Fibroblast of skin of abdomen (primary cell): ENCODE results near the gene TMEM14A. TPM values are rescaled to one million over a fixed set of nuclear protein-coding genes. Genes with fewer than 3 reads are reported as not detected.
"Not testable (repeated sequence)": the region's sequence is repeated elsewhere in the genome, so short reads cannot be mapped to it uniquely, and the experiment has no call there.

Experiments
- DNase-seq: peaks from one replicate; pipeline ENCODE4 v3.0.0-alpha.2; 2013
- polyA plus RNA-seq, 2 experiments: library from polyadenylated mRNA; unstranded; fragments of 120-200 nt; gene quantifications; one replicate each; pipeline ENCODE4 v1.2.1, GENCODE V29; 2013; ENCODE audit not compliant: insufficient read length in 2 of 2

Gene TMEM14A
- polyA plus RNA-seq (2013, experiment 1 of 2; ENCODE audit: insufficient read length), result 36.1 TPM
- 35.6 TPM for polyA plus RNA-seq (2013, experiment 2 of 2; ENCODE audit: insufficient read length)

DNA sequence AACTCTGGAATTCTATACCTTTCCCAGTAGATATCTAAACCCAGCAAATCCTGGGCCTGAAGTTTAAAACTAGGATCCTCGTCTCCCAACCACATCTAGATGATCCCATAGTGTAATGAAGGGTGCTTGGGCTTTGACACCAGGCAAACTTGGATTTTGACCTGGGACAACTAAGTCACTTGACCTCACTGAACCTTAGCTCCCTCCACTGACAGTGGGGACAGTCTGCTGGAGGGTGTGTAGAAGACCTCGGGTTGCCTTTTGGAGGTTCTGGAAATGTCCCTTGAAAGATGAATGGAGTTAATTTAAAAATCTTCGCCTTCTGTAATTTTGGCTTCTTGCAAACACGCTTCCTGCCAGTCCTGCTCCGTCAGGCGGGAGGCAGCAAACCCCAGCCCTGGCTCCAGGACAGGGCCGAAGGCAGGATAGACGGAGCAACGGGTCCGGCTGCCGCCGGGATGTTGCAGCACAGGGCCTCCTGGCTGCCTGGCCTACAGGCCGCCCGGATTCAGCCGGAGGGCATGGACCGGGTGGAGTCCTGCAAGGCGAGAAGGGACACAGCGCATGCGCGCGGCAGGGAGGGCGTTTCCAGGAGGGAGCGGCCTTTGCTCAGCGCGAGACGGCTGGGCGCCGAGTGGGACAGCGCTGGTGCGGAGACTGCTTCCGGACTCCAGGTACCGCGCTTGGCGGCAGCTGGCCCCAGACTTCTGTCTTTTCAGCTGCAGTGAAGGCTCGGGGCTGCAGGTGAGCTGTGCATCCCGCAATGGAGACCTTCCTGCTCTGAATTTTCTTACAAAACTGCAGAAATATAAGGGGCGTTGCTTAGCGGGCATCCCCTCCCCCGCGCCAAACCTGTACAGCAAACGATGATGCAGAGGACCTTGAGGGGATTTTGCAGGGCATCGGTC lies at the start of gene TMEM14A:
TSS of gene TMEM14A (plus strand) at position 612 of the 908 bp plus-strand sequence. CDS start 5,990 bp downstream, outside the sequence.
- DNase-seq, result peak; percentile 89

- DNase-seq, result no peak
Observed at GRCh38 chr6:52621631-52622030, 49.3 kb upstream of the TMEM14A start.

DNA sequence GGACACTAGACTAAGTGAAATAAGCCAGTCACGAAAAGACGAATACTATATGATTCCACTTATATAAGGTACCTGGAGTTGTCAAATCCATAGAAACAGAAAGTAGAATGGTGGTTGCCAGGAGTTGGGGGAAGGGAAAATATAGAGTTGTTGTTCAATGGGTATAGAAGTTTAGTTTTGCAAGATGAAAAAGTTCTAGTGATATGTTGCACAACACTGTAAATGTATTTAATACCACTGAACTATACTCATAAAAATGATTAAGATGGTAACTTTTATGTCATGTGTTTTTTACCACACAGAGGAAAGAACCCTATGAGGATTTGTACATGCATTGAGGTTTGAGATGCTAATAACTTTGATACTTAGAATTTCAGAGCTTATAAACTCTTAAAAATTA lies 48.1 kb upstream of the TMEM14A start:
- no peak for DNase-seq

DNA sequence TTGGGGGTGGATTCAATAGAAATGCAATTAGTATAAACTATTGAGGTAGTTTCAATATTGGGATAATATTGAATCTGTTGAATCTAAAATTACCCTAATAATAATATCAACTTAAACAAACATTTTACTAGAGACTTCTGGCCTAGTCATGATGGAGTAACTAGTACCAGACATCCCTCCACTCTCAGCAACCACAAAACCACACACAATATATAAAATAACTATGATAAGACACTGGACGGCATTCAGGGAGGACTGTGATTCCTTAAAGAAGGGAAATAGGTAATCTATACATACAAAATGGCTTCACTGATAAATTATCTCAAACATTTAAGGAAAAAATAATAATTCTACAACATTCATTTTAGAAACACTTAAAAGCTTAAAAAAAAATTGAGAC lies 38.9 kb upstream of the TMEM14A start:
- no peak for DNase-seq

DNA sequence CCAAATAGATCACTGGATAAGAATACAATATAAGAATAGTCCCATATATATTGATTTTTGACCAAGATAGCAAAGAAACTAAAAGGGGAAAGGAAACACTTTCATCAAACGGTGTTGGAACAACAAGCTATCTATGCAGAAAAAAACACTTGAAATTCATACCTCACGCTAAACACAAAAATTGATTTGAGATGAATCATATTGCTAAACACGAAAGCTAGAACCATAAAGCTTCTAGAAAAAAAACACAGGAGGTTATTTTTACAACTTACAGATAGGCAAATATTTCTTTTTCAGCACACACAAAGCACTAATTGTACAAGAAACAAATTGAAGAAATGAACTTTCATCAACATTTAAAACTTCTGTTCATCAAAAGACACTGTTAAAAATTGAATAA lies 36.7 kb upstream of the TMEM14A start:
- no peak for DNase-seq

- no peak for DNase-seq
Observed at GRCh38 chr6:52635049-52635577, 35.8 kb upstream of the TMEM14A start.

DNA sequence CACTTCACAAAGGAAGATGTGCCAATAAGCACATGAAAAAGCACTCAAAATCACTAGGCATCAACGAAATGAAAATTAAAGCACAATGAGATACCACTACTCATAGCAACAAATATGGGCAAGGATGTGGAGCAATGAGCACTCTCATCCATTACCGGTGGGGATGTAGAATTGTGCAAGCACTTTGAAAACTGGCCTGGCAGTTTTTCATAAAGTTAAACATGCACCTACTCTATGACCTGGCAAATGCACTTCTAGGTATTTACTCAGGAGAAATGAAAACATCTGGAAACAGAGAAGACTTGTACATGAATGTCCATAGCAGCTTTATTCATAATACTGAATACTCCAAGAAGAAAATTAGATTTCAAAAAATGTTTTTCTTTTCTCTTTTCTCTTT lies 34.1 kb upstream of the TMEM14A start:
- DNase-seq, result no peak

DNA sequence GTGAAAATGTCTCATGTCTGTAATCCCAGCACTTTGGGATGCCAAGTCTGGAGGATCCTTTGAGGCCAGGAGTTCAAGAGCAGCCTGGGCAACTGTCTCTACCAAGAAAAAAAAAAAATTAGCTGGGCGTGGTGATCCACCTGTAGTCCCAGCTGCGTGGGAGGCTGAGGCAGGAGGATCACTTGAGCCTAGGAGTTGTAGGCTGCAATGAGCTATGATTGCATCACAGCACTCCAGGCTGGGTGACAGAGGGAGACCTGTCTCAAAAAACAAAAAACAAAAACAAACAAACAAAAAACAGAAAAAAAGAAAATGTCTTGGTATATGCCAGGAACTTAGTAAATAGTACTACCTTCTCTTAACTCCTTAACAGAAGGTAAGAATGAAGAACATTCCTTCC lies 31.4 kb upstream of the TMEM14A start:
- DNase-seq, result no peak

DNA sequence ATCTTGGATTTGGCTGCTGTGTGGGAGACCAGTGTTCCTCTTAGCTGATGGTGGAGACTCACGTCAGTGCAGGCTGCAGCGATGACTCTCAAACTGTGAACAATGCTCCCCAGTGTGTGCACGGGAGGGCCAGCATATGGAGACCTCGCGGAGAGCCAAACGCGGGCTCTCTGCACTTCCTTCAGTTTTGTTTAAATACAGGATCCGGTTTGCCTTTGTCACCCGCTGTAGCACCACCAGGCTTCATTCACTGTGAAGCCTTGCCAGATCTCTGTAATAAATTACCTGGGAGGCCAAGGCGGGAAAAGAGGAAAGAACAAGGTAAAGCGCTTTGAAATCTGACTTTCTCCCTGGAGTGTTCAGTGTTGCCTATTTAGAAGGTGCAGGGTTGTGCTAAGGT lies 30.7 kb upstream of the TMEM14A start:
- DNase-seq, result peak; percentile 41

DNA sequence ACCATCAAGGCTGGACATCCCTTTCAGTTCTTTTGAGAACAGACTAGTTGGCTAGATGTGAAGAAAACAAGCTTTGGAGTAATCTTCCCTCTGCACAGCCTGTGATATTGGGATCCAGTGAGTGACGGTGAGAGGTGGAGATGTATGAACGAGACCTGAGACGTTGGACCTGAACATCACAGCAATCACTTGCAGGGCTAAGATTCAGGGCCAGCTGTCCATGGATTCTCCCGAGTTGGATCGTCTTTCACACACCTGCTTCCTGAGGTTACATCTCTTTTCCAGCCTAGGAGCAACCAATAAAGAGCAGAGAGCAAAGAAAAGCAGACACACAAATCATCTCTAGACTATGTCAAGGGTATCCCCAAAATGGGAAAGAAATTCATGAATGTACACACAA lies 30.0 kb upstream of the TMEM14A start:
- DNase-seq, result no peak

DNA sequence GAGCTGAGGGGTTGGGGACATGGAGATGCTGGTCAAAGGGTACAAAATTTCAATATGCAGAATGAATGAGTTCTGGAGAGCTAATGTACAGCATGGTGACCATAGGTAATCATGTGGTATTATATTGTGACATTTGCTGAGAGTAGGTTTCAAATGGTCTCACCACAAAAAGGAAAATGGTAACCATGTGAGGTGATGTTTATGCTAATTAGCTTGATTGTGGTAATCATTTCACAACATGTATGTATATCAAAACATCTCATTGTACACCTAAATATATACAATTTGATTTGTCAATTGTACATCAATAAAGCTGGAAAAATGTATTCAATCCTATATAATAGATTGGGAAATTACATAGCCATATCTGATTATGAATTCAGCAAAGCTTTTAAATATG lies 29.5 kb upstream of the TMEM14A start:
- DNase-seq, result no peak

GRCh38 chr6:52641826-52642225 lies 29.1 kb upstream of the TMEM14A start:
- DNase-seq, result no peak

- DNase-seq, result no peak
Observed at GRCh38 chr6:52642368-52642767, 28.5 kb upstream of the TMEM14A start.

GRCh38 chr6:52643158-52643557 lies 27.8 kb upstream of the TMEM14A start:
- no peak for DNase-seq

DNA sequence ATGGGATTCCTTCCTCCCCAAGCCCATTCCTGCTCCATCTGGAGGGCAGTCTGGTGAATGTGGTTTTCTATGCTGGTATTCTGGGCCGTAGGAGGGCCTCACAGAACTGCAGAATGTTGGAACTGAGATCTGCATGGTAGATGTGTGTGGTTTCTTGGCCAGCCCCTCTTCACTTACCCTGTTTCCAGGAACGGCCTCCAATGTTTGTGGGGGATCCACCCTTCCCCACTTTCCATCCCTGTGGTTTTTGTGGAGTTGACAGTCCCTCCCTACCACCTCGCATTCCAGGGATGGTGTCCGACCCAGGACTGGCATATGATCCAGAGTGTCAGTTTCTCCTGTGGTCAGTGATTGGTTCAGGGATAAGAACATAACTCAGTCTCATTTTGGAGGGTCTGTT lies 26.7 kb upstream of the TMEM14A start:
- no peak for DNase-seq

GRCh38 chr6:52645976-52646375 lies 24.9 kb upstream of the TMEM14A start:
- no peak for DNase-seq

DNA sequence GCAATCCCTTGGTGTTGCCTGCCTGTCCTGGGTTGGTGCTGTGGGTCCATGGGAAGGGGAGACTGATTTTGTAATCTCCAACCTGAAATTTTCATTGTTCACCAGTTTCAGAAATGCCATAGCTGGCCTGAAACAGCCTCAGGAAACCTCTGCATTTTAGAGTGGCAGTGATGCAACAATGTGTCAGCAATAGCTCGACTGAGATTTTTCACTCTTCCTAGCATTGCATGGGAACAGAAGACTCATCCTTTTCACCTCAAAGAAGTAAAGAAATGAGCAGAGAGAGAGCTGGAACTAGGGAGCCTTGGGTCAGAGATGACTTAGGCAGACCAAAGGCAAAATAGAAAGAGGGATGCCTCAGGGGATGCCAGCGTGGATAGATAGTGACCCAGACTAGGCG lies 23.7 kb upstream of the TMEM14A start:
- DNase-seq, result peak; percentile 69

DNA sequence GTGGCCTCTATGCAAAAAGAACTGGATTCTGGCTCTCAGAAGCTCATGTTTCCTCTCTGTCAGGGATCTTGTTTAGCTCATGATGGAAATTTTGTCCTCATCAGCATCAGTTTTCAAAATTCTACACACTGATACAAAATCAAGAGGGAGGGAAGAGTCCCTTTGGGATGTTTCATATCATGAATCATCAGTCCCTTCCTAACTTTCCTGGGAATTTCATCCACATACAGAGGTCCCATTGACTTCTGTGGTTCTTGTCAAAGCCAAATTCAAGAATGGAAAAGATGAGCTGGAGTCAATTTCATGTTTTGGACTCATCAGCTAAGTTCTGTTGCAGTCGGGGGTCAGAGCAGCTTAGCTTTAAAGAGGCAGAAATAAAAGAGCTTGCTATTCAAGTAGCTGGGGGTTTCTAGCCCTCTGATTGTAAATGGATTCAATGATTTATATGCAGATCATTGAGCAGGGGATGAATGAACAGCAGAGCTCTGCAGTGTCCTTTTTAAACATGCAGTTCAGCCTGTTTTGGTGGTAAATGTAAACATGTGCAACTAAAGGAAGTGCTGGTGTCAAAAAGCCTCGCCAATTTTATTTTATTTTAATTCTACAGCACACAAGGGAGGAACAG lies 21.3 kb upstream of the TMEM14A start:
- DNase-seq, result peak; percentile 44

DNA sequence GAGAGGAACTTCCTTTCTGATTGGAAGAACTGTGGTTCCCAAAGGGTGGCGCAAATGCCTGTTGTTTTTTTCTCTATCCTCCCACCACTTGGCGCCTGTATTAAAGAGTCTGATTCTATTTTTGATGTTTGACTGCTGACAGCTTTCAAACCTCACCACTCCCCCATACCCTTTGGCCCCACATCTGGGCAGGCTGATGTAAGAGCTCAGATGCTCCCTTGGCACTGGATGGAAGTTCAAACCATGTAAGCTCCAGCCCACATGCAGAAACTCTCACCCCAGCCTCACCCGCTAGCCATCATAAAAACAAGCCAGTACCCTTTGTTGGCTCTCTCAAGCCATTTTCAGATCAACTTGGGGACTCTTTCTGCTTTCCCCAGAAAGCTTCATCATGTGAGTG lies 20.0 kb upstream of the TMEM14A start:
- no peak for DNase-seq

GRCh38 chr6:52653151-52653550 lies 17.8 kb upstream of the TMEM14A start:
- DNase-seq, result no peak

GRCh38 chr6:52654007-52654406 lies 16.9 kb upstream of the TMEM14A start:
- DNase-seq, result no peak

DNA sequence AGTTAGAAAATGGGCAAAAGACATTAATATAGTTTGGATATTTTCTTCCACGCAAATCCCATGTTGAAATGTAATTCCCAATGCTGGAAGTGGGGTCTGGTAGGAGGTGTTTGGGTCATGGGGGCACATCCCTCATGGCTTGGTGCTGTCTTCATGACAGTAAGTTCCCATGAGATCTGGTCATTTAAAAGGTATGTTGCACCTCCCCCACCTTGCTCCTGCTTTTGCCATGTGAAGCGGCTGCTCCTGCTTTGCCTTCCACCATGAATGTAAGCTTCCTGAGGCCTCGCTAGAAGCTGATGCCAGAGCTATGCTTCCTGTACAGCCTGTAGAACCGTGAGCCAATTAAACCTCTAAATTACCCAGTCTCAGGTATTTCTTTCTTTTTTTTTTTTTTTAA lies 16.3 kb upstream of the TMEM14A start:
- no peak for DNase-seq

GRCh38 chr6:52655941-52656340 lies 15.0 kb upstream of the TMEM14A start:
- not testable (repeated sequence) for DNase-seq

- DNase-seq, result no peak
Observed at GRCh38 chr6:52657870-52658269, 13.0 kb upstream of the TMEM14A start.
